Skin epidermis (tissue), 12 donors: Measurements from ENCODE around the gene SLC6A4.

ENCODE experiments used
- H3K27ac ChIP-seq, 21 experiments: fragments of 200-600 bp; sonication (generic) in 11 of 21; one replicate each; pipeline ENCODE4 v1.5.0; 2020; ENCODE audit warnings: mild to moderate bottlenecking in 3 of 21, inconsistent platforms in 2 of 21, moderate library complexity in 2 of 21
- H3K4me3 ChIP-seq, 7 experiments: fragments of 200-600 bp; sonication (generic) in 2 of 7; one replicate each; pipeline ENCODE4 v1.5.0; 2020; ENCODE audit warnings: inconsistent platforms in 2 of 7, mild to moderate bottlenecking in 2 of 7, moderate library complexity in 1 of 7

The SLC6A4 gene

DNA sequence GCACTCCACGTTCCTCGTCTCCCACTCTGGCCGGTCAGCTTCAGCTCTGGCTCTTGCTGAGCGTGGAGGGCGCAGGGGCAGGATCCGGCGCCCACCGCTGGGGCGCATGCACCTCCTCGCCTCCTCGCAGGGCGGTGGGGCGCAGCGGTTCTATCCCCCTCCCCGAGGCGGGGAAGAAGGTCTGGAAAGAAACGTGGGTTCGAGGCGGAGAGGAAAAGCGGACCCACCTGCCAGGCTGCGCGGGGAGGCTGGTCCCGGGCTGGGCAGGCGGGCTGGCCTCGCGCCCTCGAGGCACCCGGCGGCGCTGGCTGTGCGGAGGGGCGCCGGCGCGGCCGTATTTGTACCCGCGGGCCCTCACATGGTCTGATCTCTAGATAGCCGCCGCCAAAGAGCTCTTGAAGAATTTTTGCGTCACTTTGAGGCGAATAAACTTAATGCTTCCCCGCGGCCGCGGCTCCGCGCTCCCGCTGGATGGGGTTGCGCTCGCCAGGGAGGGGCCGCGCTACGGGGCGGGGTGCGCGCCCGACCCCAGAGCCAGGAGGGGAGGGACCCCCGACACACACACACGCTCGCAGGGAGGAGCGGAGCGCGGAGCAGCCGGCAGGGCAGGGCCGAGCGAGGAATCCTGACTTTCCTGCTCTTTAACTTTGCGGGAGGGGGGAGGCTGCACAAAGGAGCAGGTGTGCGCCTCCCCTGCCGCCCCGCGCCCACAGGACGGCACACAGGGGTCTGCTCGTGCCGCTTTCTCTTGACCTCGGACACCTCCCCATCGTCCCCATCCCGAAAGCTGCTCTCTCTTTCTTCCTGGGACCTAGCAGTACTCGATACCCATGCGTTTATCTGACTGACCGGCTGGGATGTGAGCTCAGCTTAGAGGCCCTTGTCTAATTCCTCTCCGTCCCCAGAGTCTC is at the start of gene SLC6A4:
Gene SLC6A4, minus strand, starts transcription at position 312 of the 911 bp plus-strand sequence. CDS start 13,739 bp downstream, outside the sequence.
- Histone ChIP-seq H3K4me3 (peak within 1 kb of the TSS; percentile 13 to 44 (median 24)), H3K27ac (peak within 1 kb of the TSS in 1 of 21 experiments; percentile 17)

DNA sequence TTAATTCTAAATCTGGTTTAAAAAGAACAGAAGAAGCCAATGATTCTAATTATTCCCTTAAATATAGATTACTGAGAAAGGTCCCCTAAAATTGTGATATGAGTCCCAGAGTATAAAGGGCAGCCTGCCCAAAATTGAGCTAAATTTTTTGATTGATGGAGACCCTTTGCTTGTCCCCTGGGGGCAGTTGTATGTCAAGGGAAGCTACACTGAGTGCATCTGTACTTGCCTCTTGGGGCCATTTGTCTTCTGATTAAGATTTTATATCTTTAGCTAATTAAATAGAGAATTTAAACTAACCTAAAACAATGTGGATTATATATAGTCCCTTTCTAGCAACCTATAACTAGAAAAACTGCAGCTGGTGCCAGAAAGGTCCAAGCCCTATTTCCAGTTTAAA is 43.7 kb upstream of the SLC6A4 start:
- Histone ChIP-seq H3K4me3 (no peak overlapping the region), H3K27ac (no peak overlapping the region)

DNA sequence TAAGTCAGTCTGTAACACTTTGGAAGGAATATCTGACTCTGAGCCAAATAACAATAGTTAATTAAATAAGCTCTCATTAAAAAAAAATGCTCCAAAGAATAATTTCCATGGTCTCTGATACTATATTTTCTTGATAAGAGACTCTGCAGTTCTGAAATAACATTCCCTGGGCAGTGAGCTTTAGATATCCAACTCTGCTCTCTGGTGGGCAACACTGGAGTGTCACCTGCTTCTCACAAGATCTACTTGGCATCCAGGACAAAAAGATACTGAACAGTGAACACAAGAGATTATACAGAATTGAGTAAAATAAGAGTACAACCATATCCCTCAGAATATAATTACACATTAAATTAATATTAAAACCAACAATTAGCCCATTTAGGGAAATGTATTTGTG is 42.5 kb upstream of the SLC6A4 start:
- no peak overlapping the region for H3K4me3 ChIP-seq
- H3K27ac ChIP-seq: no peak overlapping the region

DNA sequence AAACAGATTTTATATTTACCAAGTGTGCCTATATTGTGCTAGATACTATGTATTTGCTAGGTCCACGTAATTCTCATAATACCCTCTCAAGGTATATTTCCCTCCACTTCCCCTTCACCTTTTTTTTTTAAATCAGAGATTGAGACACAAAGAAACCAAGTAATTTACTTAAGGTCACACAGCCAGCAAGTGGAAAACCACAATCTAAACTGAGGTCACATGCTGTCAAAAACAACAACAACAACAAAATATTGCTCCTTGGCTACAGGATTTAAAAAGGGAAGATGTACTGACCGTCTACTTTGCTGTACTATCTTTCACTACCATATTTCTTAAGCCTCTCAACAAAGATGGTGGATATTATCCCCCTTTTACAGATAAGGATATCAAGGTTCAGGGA is 40.4 kb upstream of the SLC6A4 start:
- Histone ChIP-seq H3K27ac (no peak overlapping the region), H3K4me3 (no peak overlapping the region)

DNA sequence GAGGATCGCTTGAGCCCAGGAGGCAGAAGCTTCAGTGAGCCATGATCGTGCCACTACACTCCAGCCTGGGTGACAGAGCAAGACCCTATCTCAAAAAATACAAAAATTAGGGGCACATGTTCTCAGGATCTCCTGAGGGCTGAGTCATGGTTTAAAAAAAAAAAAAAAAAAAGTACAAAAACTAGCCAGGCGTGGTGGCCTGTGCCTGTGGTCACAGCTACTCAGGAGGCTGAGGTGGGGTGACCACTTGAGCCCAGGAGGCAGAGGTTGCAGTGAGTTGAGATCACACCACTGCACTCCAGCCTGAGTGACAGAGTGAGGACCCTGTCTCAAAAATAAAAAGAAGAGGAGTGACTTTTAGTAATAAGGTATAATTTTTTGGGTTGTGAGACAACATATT is 39.4 kb upstream of the SLC6A4 start:
- Histone ChIP-seq H3K27ac (no peak overlapping the region), H3K4me3 (no peak overlapping the region)

DNA sequence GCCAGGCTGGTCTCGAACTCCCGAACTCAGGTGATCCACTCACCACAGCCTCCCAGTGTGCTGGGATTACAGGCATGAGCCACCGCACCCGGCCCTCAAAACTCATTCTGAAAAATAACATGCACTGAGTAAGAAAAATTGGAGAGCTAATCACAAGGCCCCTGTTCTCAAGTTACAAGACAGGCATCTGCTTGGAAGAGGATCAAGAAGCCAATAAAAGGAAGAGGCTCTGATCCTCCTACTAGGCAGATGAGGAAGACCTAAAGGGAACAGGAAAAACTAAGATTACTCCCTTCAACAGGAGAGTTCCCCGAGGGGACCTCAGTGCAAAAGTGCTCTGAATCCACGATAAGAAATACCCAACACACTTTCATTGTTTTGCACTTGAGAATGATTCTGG is 37.9 kb upstream of the SLC6A4 start:
- no peak overlapping the region for H3K27ac ChIP-seq
- H3K4me3 ChIP-seq: no peak overlapping the region

DNA sequence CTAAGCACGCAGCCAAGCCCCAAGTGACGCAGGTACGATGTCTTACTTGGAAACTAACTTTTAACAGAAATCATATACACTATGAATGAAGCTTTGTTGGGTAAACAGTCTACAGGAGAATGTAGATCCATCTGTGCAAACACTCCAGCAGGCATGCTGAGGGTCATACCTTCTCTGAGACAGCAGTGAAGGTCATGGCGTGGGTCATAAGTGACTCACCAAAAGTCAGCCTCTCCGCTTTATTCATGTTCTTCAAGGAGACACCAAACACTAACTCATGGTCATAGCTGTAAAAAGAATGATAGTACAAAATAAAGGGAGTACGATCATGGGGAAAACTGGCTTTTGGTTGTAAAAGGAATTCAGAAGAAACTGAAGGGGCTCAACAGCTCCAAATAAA is 35.6 kb upstream of the SLC6A4 start:
- Histone ChIP-seq H3K4me3 (no peak overlapping the region), H3K27ac (no peak overlapping the region)

DNA sequence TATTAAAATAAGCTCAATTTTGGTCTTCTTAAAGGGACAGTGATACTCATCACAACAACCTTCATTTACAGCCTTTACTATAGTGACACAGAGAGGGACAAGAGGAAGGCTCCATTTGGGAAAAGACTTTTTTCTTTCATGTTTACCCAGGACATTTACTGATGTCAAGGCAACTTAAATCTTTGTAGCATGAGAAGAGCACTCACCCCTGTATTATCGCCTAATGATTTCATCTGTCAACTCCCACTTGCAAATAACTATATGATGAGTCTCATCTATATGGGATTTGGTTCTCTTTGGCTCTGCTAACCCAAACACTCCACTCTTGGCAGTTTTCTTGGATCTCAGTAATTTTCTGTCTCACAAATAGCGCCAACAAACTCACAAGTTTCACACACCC is 32.1 kb upstream of the SLC6A4 start:
- no peak overlapping the region for H3K27ac ChIP-seq

DNA sequence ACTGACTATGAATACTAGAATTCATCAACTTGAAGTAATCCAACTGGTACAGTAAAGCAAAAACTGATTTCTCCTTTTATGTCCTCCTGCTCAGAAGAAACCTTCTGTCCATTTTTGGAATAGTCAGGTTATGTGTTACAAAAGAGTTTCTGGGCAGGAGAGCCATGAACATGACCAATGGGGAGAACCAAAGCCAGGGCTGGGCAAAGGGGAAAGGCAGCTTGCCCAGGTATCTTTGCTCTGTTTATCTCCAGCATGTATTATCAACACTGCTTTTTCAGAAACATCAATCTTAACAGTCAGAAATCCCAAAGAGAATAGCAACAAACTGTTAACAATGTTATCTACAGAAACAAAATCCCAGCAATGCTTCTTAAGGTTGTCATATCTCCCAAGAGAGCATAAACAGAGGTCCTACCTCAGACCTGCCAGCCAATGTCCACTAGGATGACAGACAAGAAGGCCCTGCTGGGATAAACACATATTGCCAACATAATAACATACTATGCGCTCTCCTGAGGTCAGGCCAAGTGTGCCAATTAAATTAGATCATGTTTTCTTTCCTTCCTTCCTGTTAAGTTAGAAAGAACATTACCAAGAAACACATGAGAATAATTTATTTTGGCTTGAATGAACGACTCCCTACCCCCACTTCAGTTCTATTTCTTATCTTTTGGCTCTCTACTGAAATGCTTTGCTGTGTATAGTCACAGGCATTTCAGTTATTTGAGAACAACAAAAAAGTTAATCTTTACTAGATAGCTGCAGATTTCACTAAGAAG is 28.2 kb upstream of the SLC6A4 start:
- H3K27ac ChIP-seq: no peak overlapping the region

More for the DNA sequence above, 32.1 kb upstream of the SLC6A4 start:
- H3K4me3 ChIP-seq: no peak overlapping the region

DNA sequence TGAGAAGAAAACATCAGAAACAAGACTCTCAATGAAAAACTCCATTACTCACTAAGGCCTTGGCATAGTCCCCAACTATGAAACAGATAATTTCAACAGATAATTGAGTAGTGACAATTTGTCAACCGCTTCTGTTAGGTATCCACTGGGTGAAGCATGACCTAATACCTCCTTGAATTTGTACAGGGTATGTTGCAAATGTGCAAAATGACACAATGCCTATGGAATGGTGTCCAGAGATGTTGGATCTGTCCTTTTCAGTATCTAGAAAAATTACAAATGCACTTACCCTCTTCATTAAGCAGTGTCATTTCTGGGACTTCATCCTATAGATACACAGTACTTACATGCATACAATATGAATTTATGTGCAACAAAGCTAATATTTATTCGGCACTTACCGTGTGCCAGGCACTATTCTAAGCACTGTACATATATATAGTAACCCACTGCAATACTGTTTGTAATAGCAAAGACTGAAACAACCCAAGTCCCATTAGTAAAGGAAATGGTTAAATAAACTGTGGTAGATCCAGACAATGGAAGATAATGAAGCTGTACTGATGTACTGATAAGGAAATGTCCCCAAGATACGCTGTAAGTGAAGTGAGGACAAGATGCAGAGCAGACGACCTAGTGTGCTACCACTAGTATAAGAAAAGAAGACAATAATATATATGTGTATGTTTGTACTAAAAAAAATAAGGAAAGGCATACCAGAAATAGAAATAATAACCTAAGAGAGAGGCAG is 21.4 kb upstream of the SLC6A4 start:
- Histone ChIP-seq H3K4me3 (no peak overlapping the region), H3K27ac (no peak overlapping the region)

More for the DNA sequence above, 28.2 kb upstream of the SLC6A4 start:
- no peak overlapping the region for H3K4me3 ChIP-seq

DNA sequence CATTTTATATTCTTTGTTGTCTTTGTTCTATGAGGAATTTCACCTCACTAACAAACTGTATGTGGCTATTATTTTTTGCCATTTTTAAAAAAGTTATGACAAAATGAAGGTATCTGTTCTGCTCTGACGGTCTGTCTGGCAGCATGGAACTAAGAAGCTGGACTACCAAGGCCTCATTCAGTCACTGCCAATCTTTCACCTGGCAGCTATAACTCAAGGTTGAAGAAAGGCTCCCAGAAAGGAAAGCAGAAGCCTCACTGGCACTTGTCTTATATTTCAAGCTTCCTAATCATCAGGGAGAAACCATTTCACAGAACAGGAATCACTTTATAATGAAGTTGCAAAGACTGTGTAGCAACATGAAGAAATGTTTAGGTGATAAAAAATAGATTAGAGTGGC is 18.7 kb upstream of the SLC6A4 start:
- no peak overlapping the region for H3K4me3 ChIP-seq
- no peak overlapping the region for H3K27ac ChIP-seq

DNA sequence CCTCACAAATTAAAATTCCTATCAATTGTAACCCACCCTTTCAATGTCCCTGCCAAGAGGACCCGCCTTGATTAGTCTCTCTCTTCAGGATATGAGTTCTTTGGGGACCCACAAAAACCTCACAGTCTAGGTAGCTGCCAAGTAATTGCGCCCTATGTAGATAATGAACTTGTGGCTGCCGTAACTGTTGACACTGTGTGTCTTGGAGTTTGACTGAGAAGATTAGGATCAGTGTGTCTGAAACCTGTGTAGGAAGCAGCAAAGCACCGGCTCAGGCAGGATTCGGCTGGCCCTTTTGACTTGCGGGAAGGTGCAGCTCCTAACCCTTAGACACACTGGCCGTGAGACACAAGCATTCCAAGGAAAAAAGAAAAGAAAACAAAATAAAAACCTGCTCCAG is 17.8 kb upstream of the SLC6A4 start:
- Histone ChIP-seq H3K4me3 (no peak overlapping the region), H3K27ac (peak overlapping the region in 1 of 21 experiments; percentile 34)

DNA sequence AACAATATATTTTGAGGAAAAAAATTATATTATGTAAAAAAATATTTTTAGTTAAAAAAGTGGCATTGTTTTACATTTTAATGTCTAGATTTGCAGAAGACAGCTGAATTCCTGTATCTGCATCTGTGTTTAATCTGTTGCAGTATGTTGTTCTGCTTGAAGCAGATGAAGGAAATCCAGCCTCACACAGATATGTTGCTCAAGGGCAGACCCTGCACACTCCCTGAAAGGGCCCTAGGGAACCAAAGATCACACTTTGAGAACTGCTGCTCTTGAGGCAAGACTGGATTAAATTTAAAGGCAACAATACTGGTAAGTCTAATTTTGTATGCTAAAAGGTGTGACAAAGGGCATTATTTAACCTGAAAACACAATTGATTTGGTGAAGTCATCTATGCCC is 16.4 kb upstream of the SLC6A4 start:
- no peak overlapping the region for H3K27ac ChIP-seq
- no peak overlapping the region for H3K4me3 ChIP-seq

DNA sequence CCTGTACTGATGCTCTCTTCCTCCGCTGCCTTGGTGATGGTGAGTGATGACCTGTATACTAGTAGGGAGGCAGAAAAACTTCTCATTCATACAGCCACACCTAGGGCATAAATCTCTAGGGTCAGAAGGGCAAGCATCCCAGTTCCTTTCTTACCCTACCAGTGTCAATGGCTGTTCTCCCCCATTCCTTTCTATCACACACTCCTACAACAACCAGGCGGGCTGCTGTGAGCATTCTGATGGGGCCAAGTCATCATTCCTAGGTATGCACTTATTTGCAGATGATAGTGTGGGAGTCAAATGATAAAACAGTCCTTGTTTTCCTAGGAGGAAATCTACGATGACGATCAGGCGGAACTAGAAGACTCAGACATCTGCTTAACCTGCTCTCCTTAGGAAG is 14.0 kb upstream of the SLC6A4 start:
- Histone ChIP-seq H3K27ac (no peak overlapping the region), H3K4me3 (no peak overlapping the region)

DNA sequence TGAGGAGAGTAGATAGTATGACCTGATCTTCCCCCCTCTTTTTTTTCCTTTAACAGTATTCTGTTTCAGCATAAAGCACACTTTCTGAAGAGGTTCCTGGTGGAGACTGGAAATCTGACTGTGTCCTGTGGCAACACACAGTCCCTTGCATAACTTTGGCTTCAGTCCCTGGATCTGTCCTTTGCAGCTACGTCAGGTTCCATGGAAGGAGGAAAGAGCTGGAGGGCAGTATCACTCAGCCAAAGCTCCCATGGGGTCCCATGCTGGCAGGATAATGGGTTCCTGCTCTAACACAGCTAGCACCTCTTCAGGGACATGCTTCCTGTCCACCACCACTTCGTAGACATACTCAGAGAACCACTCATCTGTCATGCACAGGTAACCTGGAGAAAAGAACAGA is 13.3 kb upstream of the SLC6A4 start:
- Histone ChIP-seq H3K4me3 (no peak overlapping the region), H3K27ac (no peak overlapping the region)

DNA sequence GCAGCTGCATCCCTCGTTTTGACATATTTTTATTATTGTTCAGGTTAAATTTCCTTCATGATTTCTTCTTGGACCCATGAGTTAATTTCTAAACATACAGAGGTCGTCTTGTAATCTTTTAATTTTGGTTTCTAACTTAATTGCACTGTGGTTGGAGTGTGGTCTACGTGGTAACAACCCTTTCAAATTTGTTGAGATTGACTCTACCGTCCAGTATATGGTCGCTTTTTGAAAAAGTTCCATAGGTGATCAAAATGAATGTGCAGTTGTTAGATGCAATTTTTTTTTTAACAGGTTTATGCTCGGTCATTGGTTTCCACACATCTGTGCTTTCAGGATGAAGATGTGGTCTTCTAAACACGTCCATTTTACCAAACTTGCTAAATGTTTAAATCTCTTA is 11.0 kb upstream of the SLC6A4 start:
- H3K27ac ChIP-seq: no peak overlapping the region
- H3K4me3 ChIP-seq: no peak overlapping the region

DNA sequence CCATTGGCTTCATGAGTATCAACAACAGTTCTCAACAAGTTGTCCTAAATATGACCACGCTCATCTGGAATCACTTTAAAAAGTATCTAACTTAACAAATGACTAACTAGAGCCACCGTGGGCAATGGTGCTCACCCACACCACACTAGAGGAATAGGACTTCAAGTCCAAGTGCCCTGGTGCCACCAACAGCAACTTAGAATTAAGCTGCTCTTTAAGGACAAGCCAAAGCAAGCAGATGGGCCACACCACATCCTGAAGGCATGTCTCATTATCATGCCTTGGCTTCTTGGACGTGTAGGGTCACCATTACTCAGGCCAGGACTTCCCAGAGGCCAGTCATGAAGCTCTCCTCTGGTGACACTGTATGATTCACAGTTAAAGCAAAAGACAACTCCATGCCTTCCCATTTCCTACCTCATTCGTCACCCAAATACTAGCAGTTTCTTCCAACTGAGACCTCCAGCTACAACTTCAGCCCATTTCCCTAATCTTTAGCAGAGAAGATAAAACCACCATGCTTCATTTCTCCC is 9.4 kb upstream of the SLC6A4 start:
- no peak overlapping the region for H3K4me3 ChIP-seq
- H3K27ac ChIP-seq: no peak overlapping the region

DNA sequence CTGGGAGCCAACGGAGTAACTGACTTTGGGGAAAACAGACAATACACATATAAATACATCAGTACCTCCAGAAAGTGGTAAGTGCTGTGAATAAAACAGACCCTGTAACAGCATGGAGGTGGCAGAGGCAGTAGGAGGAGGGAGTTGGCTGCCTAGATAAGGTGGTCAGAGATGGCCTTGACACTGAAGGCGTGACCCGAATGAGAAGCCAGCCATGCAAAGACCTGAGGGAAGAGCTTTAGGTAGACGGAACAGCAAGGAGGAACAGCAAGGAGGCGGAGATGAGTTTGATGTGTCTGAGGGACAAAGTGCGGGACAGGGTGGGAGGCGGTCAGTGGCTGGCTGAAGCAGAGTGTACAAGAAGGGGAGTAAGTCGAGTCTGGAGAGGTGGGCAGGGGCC is 8.1 kb upstream of the SLC6A4 start:
- Histone ChIP-seq H3K4me3 (no peak overlapping the region), H3K27ac (no peak overlapping the region)

DNA sequence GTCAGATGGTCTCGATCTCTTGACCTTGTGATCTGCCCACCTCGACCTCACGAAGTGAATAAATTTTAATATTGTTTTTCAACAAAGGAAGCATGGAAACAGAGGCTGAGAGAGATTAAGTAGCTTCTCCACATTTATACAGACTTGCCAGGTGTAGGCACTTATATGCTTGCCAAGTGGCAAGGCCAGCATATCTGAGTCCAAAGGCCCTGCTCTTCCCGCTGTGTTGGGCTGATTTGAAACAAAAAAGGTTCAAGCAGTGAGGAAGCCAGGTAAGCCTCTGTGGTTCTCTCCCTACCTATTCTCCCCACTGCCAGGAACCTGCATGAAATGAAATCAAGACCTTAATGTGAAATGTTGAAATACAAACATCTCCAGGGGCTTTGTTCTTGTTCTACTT is 7.5 kb upstream of the SLC6A4 start:
- no peak overlapping the region for H3K27ac ChIP-seq
- no peak overlapping the region for H3K4me3 ChIP-seq

DNA sequence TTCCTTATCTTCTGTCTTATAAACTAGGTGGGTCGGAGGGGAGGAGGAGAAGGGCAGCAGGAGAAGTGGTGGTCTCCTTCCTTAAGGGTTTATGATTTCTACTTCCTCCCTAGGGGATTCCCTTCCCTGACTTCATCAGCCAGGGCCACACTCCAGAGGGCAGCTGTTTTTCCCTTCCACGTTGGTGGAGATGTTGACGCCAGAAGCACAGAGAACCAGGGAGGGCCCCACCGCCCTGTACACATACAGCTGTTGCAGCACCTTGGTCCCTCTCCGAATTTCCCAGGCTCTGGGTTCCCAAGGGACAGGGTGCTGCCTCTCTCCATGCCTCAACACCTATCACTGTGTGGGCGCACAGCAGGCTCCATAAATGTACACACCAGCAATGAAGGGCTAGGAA is 5.6 kb upstream of the SLC6A4 start:
- Histone ChIP-seq H3K27ac (no peak overlapping the region), H3K4me3 (no peak overlapping the region)
